ENCODE results near the gene GAST.
"Not testable (repeated sequence)": the region's sequence is repeated elsewhere in the genome, so short reads cannot be mapped to it uniquely, and the experiment has no call there.

The GAST gene

DNA sequence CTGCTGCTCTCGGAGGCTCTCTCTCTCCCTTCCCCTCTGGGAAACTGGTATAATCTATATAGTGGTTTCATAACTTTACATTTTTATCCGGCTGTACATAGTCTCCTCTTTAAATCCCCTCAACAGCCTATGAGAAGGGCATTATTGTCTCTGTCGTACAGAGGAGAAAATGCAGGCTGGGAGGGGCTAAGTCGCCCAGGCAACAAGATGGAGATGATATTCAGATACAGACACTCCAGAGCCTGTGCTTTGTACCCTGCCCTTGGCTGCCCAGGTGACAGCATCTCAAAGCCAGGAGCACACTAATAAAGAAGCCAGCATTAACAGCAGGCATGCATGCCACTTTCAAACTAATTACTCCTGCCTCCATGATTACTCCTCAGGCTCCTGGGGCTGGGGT is 28.1 kb upstream of the GAST start:
- DNase-seq: no peak

DNA sequence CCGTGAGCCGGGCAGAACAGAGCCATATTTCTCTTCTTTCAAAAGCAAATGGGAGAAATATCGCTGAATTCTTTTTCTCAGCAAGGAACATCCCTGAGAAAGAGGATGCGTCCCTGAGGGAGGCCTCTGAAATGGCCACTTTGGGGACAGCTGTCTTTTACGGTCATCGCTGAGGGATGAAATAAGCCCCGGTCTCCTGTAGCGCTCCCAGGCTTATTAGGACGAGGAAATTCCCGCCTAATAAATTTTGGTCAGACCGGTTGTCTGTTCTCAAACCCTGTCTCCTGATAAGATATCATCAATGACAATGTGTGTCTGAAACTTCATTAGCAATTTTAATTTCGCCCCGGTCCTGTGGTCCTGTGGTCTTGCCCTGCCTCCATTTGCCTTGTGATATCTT is 26.4 kb upstream of the GAST start:
- DNase-seq: not testable (repeated sequence)

DNA sequence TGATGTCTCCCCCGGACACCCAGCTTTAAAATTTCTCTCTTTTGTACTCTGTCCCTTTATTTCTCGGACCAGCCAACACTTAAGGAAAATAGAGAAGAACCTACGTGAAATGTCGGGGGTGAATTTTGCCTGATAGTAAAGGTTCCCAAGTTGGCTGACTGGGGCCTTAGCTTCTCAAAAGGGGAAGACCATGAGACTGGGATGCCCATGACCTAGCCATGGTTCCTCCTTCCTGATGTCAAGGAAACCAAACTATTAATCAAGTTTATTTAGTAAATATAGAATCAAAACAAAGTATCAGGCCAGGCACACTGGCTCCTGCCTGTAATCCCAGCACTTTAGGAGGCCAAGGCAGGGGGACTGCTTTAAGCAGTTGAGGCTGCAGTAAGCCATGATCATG is 25.9 kb upstream of the GAST start:
- DNase-seq: no peak

DNA sequence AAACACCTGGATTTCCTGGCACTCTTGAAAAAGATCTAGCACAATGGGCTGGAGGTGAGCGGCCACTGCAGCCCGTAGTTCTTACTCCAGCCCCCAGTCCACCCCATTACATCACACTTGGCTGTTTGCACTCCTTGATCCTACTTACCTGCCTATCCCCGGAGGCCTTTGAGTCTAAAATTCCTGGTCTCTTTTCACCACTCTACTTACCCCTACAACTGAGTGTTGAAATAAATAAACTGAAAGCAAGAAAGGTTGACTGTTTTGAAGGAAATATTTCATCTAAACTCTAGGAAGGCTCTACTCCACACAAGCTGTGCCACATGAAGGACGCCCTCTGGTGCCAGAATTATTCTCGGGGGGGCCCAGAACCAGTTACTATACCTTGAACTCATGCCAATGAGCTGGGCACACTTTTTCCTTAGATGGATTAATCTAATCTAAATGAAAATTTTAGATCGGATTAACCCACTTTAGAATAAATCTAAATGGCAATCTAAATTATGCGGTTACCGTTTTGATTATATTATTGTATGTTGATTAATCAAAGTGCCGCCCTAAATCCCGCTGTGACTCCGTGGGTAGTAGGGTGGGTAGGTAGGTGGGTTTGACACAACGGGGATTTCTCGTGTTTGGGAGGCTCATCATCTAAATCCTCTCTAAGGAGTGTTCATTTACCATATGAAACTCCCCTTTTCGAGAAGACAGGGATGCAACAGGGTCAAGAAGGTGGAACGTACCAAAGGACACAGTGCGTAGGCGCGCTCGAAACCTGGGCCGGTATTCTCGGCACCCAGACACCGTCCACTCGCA is 24.1 kb upstream of the GAST start:
- peak; percentile 73 for DNase-seq

DNA sequence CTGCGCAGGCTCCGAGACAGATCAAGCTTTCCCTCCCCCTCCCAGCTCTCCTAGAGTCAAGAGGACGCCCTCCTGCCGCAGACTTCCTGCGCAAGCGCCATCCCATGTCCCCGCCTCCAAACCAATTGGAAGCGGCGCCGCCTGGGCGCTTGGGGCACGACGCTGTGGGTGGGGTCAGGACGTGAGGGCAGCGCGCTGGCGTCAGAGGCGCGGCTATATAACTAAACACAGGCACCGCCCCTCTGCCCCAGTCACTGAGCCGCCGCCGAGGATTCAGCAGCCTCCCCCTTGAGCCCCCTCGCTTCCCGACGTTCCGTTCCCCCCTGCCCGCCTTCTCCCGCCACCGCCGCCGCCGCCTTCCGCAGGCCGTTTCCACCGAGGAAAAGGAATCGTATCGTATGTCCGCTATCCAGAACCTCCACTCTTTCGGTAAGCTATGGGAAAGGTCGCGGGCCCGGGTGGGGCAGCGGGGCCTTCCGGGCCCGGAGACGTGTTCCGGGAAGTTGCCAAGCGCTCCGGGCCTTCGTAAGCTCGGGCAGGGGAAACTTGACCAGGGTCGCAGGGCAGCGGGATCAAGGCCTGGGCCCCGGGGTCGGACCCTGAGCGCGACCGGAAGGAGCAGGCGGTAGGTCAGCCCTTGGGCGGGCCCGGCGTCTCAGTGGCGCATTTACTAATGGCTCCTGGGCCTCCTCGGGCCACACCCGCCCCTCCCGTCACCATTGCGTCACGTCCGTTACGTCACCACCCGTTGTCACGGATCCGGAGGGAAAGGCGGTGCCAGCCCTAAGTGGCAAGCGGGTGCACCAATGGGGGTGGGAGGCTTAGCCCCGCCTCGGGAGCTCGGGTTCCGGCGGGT is 23.3 kb upstream of the GAST start, which contains the start of gene EIF1:
Gene EIF1 (plus strand): TSS at position 245 of the 856 bp plus-strand sequence. CDS start 154 bp downstream, at position 399.
- DNase-seq: peak; percentile 99

DNA sequence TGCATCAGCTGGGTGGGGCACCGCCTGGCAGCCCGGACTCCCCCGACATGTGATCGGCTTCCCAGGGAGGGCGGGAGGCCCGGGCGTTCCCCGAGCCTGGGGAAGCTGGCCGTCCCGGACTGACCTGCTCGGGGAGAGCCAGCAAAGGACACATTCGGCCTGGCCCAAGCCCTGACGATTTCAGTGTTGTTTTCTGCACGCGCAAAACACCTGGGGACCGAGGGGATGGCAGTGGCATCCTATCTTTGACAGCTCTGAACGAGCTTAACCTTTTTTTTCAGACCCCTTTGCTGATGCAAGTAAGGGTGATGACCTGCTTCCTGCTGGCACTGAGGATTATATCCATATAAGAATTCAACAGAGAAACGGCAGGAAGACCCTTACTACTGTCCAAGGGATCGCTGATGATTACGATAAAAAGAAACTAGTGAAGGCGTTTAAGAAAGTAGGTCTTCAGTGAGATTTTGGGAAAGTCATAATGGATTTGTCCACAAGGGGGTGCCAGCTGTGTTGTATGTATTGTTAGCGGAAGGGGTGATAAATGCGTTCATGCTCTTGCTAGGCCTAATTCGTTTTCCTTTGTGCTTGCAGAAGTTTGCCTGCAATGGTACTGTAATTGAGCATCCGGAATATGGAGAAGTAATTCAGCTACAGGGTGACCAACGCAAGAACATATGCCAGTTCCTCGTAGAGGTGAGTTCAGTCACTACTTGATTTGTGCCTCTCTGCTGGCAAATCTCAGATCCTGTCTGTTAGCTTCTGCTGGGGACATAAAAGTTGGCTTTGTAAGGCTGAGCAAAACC is 22.4 kb upstream of the GAST start:
- DNase-seq: peak; percentile 60

DNA sequence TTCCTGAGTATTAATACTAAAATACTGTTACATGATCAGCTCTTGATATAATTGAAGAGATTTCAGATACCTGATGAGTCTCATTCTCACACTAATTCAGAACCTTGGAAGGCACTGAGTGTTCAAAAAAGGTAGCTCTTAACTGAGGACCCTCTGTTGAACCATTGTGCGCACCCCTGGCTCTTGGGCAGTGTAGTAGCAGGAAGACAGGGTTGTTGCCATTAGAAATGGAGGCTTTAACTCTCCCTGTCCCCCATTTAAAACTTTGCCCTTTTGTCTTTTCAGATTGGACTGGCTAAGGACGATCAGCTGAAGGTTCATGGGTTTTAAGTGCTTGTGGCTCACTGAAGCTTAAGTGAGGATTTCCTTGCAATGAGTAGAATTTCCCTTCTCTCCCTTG is 21.6 kb upstream of the GAST start:
- no peak for DNase-seq

DNA sequence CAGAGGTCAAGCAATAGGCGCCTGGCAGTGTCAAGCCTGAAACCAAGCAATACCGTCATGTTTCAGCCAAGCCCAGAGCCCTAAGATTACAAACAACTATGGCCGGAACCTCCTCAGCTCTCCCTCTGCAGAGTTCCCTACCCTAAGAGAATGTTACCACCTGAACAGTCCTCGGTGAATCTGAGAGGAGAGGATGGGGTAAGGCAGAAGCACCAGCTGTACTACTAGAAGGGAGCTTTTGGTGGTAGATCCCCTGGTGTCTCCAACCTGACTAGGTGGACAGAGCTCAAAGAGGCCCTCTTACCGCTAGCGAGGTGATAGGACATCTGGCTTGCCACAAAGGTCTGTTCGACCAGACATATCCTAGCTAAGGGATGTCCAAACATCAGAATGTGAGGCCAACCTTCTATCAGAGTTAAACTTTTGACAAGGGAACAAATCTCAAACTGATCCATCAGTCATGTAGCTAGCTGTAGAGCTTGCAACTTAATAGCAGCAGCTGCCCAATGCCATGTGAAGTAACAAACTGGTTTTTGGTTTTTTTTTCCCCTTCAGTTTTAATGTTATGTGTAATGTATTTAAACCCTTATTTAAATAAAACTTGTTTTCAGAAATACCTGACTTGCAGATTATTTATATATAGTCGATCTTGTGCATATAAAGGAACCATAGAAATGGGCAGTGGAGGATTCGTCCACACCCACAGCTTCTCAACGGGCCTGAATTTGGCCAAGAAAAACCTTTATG is 20.9 kb upstream of the GAST start:
- no peak for DNase-seq

DNA sequence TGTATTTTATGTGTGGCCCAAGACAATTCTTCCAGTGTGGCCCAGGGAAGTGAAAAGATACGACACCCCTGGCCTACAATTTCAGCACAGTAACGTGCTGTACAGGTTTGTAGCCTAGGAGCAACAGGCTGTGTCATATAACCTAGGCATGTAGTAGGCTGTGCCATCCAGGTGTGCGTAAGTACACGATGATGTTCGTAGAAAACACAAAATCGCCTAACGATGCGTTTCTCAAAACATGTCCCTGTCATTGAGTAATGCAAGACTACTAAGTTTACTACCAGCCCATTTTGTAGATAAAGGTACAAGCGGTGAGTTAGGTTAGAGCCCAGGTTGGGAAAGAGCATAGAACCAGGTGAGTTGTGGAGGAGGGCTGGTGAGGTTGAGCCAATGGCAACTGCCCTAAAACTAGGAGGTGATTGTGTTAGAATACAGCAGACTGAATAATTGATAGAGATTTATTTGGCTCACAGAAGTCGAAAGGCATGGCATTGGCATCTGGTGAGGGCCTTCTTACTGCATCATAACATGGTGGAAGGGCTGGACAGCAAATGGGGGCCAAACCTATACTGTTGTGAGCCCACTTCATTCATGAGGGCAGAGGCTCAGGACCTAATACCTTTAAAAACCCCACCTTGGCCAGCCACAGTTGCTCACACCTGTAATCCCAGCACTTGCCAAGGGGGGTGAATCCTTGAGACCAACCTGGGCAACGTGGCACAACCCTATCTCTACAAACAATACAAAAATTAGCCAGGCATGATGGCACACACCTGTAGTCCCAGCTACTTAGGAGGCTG is 19.2 kb upstream of the GAST start:
- peak; percentile 54 for DNase-seq

DNA sequence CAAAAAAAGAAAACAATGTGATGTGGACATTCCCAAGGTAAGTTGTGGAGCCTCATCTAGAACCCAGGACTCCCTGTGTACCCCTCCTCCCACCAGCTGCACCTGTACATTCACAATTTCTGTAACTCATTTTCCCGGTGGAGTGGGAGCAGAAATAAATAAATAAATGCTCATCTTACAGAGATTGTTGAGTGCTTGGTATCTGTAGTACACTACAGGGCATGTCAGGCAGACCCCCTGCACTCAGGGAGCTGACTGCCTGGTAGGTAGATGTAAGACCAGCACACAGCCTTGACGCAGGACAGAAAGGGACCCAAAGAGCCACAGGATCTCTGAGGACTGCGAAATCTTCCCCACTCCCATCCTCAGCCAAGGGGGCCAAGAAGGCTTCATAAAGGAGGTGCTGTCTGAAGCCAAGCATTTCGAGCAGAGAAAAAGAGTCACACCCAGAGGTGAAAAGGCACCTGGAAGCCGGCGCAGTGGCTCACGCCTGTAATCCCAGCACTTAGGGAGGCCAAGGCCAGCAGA is 16.9 kb upstream of the GAST start:
- DNase-seq: peak; percentile 36

DNA sequence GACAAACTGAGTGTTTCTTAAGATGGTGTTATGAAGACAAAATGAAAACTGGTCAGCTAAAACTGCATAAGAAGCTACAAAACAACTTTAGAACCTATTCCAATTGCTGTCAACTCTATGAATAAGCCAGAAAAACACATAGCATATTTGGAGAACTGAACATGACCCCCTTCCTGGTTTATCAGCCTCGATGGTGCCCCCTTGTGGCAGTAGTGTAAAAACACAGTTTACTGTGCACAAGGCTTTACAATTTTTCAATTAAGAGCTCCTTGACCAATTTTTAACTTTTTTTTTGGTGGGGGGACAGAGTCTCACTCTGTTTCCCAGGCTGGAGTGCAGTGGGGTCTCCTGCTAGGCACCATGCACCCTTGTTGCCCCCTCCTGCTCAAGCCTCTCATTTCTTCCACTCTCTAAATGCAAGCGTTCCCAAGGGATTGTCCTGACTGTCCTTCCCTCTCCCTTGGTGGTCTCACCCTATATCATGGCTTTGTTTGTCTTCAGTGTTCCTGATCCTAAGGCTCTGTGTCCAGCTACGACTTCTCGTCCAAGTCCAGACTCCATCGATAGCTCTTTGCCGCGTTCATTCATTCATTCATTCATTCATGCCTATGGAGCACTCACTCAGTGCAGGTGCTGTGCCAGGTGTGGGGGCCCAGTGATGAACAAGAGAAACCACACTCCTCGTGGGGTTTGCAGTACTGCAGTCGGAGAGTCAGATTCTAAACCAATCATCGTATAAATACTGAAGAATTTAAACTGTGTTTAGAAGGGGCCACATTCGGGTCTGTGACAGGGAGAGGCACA is 16.0 kb upstream of the GAST start:
- peak; percentile 86 for DNase-seq

DNA sequence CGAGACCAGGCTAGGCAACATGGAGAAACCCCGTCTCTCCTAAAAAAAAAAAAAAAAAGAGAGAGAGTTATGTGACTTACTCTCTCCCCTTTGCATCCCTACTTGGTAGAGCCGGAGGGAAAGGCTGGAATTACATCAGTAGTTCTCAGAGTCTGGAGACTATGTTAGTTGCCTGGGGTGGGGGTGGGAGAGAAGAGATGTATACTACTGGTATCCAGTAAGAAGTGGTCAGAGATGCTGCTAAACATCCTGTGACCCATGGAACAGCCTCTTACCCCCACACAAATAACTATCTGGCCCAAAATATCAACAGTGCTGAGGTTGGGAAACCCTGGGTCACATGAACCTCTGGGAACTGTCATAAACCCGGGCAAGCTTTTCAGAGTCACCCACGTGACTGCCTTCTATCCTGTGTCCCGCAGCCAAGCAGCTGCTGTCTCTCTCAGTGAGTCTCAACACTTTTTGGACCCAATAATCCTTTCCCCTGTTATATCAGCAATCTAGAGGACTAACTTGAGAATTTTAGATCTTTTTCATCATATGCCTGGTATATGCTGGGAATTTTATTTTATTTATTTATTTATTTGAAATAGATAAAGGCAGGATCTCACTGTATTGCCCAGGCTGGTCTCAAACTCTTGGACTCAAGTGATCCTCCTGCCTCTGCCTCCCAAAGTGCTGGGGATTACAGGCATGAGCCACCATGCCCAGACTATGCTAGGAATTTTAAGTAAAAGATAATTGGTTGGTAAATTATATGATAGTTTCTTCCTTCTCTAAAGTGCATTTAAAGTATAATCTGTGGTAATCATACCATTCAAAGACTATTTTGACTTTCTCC is 14.8 kb upstream of the GAST start:
- DNase-seq: peak; percentile 50

DNA sequence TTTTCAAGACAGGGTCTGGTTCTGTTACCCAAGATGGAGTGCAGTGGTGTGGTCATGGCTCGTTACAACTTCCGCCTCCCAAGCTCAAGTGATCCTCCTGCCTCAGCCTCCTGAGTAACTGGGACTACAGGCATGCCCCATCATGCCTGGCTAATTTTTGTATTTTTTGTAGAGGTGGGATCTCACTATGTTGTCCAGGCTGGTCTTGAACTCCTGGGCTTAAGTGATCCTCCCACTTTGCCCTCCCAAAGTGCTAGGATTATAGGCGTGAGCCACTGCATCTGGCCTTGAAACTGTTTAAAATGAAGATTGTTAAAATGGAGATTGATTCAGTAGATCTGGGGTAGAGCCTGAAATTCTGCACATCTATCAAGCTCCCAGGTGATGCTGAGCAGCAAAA is 11.3 kb upstream of the GAST start:
- DNase-seq: not testable (repeated sequence)

DNA sequence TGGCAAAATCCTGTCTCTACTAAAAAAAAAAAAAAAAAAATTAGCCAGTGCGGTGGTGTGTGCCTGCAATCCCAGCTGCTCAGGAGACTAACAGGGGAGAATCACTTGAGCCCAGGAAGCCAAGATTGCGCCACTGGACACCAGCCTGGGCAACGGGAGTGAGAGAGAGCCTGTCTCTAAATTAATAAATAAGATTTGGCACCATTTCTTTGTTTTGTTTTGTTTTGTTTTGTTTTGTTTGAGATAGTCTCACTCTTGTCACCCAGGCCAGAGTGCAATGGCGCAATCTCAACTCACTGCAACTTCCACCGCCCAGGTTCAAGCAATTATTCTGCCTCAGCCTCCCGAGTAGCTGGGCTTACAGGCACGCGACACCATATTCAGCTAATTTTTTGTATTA is 9.4 kb upstream of the GAST start:
- DNase-seq: no peak

DNA sequence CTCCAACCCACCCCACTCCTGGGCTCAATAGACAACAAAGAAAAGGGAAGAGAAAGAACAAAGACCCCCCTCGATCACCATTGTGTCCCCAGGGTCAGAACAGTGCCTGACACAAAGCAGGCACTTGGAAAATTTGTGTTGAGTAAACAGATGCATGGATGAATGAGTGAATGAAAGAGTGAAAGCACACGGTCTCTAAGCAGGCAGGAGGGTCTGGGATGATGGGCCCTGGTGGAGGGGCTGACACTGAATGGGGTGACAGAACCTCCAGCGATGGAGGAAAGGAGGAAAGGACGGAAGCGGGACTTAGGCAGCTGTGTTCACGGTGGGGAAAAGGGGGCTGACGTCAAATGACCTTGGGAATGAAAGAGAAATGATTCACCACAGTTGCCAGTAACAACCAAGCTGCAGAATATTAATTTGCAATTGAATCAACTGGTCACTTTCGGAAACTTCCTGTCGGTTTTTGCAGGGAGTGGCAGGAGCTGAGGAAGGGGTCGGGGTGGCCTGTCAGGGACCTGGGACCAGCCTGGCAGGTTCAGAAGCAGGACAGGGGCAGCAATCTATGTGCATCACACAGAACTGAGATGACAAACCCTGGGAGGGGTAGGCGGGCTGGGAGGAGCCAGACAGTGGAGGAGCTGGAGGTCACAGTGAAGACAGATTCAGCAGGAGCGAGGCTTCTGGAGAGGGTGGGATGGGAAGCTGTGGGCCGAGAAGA is 6.7 kb upstream of the GAST start:
- DNase-seq: no peak

DNA sequence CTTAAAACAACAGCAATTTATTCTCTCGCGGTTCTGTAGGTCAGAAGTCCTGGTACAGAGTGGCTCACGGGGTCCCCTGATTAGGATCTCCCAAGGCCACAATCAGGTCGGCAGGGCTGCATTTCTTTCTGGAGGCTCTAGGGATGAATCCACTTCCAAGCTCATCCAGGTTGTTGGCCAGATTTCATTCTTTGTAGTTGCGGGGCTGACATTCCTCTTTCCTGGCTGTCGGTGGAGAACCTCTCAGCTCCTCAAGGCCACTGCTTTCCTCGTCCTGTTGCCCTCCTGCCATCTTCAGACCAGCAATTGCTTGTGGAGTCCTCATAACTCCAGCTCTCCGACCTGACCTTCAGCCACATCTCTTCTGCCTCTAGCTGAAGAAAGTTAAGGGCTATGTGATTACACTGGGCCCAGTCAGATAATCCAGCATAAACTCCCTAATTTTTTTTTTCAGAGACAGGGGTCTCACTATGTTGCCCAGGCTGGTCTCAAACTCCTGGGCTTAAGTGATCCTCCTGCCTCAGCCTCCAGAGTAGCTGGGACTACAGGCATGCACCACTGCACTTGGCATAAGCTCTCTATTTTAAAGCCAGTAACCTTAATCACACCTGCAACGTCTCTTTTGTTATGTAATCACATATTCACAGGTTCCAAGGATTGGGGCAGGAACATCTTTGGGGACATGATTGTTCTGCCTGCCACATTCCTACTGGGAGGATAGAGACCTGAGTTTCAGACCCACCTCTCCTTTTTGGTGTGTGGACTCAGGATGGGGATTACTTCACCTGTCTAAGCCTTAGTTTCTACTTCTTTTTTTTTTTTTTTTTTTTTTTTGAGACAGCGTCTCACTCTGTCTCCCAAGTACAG is 4.1 kb upstream of the GAST start:
- no peak for DNase-seq

DNA sequence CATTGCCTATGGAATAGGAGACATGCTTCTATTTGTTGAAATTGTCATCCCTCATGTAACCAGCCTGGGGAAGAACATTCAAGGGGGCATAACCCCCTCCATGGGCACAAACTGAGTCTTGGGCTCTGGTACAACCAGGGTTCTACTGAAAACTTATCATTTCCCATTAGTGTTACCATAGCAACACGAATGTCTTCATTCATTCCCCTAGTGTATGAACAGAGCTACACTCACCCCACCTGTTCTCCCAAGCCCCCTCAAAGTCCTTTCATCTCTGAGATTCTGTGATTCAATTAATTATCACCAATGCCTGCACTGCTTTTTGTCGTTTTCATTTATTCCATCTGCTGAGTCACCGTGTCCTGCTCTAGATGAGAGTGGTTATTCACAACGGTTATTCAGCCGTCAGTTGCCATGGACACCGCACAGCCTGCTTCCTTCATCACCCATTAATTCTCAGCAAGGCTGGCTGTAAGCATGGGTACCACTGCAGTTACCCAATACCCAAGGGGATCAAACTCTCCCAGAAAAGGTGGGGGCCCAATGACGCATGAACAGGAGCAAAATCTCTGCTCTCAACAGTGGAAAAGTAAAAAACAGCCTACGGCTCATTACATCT is 1.6 kb upstream of the GAST start:
- DNase-seq: peak; percentile 71

Measured in DMS53 (cell line).